GM12878 (cell line): Measurements from ENCODE around the gene THAP2. TPM values are rescaled to one million over a fixed set of nuclear protein-coding genes. Genes with fewer than 3 reads are reported as not detected.

Source experiments
- CBFB ChIP-seq: IDR thresholded peaks from 2 replicates; pipeline ENCODE4 v1.6.1; 2016; ENCODE audit warnings: antibody characterized with exemption, low read depth
- FOXK2 ChIP-seq: fragments of 450-650 bp; IDR thresholded peaks from 2 replicates; pipeline ENCODE4 v1.6.1; 2017; ENCODE audit warnings: mild to moderate bottlenecking, moderate library complexity
- POLR2A ChIP-seq: IDR thresholded peaks from 2 replicates; pipeline ENCODE4 v1.6.1; 2011; ENCODE audit warnings: low read depth, mild to moderate bottlenecking, low read length
- POLR2AphosphoS5 ChIP-seq: IDR thresholded peaks from 2 replicates; pipeline ENCODE4 v1.6.1; 2011; ENCODE audit warnings: mild to moderate bottlenecking, low read length, inconsistent platforms
- RFX5 ChIP-seq: IDR thresholded peaks from 2 replicates; pipeline ENCODE4 v1.6.1; 2011; ENCODE audit warnings: low read depth, low read length, improper control_type of control experiment
- SMARCA5 ChIP-seq: fragments of 450-650 bp; IDR thresholded peaks from 2 replicates; pipeline ENCODE4 v1.6.1; 2017; ENCODE audit warnings: mild to moderate bottlenecking
- SPI1 ChIP-seq: IDR thresholded peaks from 2 replicates; pipeline ENCODE4 v1.6.1; 2011; ENCODE audit warnings: low read depth, mild to moderate bottlenecking, low read length, moderate library complexity, borderline replicate concordance; ENCODE audit not compliant: insufficient read depth
- SUZ12 ChIP-seq: fragments of 200-600 bp; sonication (generic); IDR thresholded peaks from one replicate; pipeline ENCODE4 v1.6.1; 2018; ENCODE audit warnings: antibody characterized with exemption, mild to moderate bottlenecking; ENCODE audit not compliant: unreplicated experiment
- TCF3 ChIP-seq: IDR thresholded peaks from 2 replicates; pipeline ENCODE4 v1.6.1; 2012; ENCODE audit warnings: low read depth, mild to moderate bottlenecking, low read length, borderline replicate concordance; ENCODE audit not compliant: insufficient read depth
- WRNIP1 ChIP-seq: IDR thresholded peaks from 2 replicates; pipeline ENCODE4 v1.6.1; 2011; ENCODE audit warnings: low read depth, low read length, improper control_type of control experiment, borderline replicate concordance
- ZNF24 ChIP-seq: fragments of 450-650 bp; IDR thresholded peaks from 2 replicates; pipeline ENCODE4 v1.6.1; 2017; ENCODE audit warnings: antibody characterized with exemption, mild to moderate bottlenecking
- ZNF274 ChIP-seq: IDR thresholded peaks from one replicate; pipeline ENCODE4 v1.8.0; 2011; ENCODE audit not compliant: insufficient read length, insufficient read depth
- ZZZ3 ChIP-seq: IDR thresholded peaks from 2 replicates; pipeline ENCODE4 v1.6.1; 2011; ENCODE audit warnings: low read depth; ENCODE audit not compliant: control insufficient read depth, insufficient read length
- polyA plus RNA-seq, 11 experiments: library from polyadenylated mRNA; depleted of rRNA in 4 of 11; unstranded in 6 of 11; stranded (reverse) in 5 of 11; fragments of >200 nt; fragmentation: Nextera tagmentation in 4 of 11; fragmentation: Illumina TruSeq in 1 of 11; extraction: Ambion mirVana in 4 of 11; extraction: Trizol in 1 of 11; gene quantifications; 1 replicate in 1 of 11; 2 replicates in 10 of 11; pipeline versions ENCODE4 v1.2.1 to v1.2.3, GENCODE V29; 2011 to 2016; ENCODE audit warnings: inconsistent platforms in 2 of 11, missing spikeins in 2 of 11, low read depth in 1 of 11
- total RNA-seq, 4 experiments: library from RNA; depleted of rRNA in 3 of 4; stranded (reverse); fragments of >200 nt in 3 of 4; fragmentation: Illumina TruSeq in 1 of 4; extraction: Trizol in 1 of 4; gene quantifications; 2 replicates each; pipeline versions ENCODE4 v1.2.1 to v1.2.3, GENCODE V29; 2013 to 2021
- TF ChIP-seq, protein P1 (sequence below): IDR thresholded peaks from 2 replicates; pipeline ENCODE4 v1.6.1; 2011; ENCODE audit warnings: mild to moderate bottlenecking, low read depth, low read length, moderate library complexity; ENCODE audit not compliant: insufficient replicate concordance
- TF ChIP-seq, protein P2 (sequence below), 3 experiments: IDR thresholded peaks in 2 of 3; conservative IDR thresholded peaks in 1 of 3; 2 replicates each; pipeline ENCODE4 v1.5.1; 2011; ENCODE audit warnings: low read depth in 3 of 3, low read length in 3 of 3, mild to moderate bottlenecking in 3 of 3, control low read depth in 2 of 3, moderate library complexity in 2 of 3, inconsistent platforms in 1 of 3, mixed read lengths in 1 of 3; ENCODE audit not compliant: control insufficient read depth in 2 of 3, insufficient read depth in 1 of 3; ENCODE audit errors: extremely low read depth in 1 of 3
- TF ChIP-seq, protein P3 (sequence below): fragments of 450-650 bp; IDR thresholded peaks from 2 replicates; pipeline ENCODE4 v1.6.1; 2016; ENCODE audit warnings: mild to moderate bottlenecking, moderate library complexity, borderline replicate concordance
- TF ChIP-seq, protein P4 (sequence below): IDR thresholded peaks from 2 replicates; pipeline ENCODE4 v1.6.1; 2012; ENCODE audit warnings: low read depth, low read length, improper control_type of control experiment
- TF ChIP-seq, protein P5 (sequence below): IDR thresholded peaks from 2 replicates; pipeline ENCODE4 v1.6.1; 2011; ENCODE audit warnings: low read depth, low read length, improper control_type of control experiment, borderline replicate concordance

THAP2 gene
- total and polyA plus RNA-seq, 10 of the 15 experiments (the other 5 are each of a cell fraction or from before 2014, with no cell fraction given), result 4.1 to 18.0 (median 7.3) TPM

DNA sequence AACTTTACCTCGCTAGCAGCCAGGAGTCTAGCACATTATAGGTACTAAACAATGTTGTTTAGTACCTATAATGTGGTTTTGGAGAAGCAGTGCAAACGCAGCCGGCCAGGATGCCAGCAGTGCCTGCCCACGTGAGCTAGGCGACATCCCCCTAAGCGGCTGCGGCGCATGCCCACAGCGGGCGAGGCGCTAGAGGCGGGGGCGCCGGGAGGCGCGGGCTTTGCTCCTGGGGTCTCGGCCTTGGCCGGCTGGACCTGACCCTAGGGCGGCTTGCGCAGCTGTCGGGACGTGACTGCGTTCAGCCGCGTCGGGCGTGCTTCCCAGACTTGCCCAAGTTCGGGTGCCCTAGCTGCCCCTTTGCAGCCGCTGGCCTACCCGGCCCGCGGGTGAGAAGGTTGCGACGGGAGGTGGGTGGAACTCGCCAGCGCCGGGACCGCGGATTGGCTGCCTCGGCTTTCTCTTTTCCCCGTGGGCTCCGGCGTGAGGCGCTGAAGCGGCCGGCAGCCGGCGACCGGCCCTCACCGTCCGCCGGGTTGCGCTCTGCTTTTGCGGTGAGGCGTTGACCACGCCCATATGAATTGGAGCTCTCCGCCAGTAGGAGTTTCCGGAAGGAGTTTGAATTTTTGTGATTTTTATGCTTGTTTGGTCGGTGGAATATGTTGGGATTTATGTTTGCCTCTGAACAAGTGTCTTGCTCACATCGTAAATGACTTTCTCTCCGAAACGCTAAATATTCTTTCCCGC is 22.0 kb downstream of the THAP2 start, which contains the start of gene TMEM19 (continued):
- no peak for TF ChIP-seq ZNF24
- peak; percentile 65 for TF ChIP-seq POLR2AphosphoS5
- peak; percentile 74 for TF ChIP-seq CBFB
- no peak for TF ChIP-seq WRNIP1
- no peak for TF ChIP-seq SMARCA5
- TF ChIP-seq, protein P1, sequence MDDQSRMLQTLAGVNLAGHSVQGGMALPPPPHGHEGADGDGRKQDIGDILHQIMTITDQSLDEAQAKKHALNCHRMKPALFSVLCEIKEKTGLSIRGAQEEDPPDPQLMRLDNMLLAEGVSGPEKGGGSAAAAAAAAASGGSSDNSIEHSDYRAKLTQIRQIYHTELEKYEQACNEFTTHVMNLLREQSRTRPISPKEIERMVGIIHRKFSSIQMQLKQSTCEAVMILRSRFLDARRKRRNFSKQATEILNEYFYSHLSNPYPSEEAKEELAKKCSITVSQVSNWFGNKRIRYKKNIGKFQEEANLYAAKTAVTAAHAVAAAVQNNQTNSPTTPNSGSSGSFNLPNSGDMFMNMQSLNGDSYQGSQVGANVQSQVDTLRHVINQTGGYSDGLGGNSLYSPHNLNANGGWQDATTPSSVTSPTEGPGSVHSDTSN, result peak; percentile 48
- no peak for TF ChIP-seq SPI1
- TF ChIP-seq FOXK2, result no peak
- TF ChIP-seq, protein P2, sequence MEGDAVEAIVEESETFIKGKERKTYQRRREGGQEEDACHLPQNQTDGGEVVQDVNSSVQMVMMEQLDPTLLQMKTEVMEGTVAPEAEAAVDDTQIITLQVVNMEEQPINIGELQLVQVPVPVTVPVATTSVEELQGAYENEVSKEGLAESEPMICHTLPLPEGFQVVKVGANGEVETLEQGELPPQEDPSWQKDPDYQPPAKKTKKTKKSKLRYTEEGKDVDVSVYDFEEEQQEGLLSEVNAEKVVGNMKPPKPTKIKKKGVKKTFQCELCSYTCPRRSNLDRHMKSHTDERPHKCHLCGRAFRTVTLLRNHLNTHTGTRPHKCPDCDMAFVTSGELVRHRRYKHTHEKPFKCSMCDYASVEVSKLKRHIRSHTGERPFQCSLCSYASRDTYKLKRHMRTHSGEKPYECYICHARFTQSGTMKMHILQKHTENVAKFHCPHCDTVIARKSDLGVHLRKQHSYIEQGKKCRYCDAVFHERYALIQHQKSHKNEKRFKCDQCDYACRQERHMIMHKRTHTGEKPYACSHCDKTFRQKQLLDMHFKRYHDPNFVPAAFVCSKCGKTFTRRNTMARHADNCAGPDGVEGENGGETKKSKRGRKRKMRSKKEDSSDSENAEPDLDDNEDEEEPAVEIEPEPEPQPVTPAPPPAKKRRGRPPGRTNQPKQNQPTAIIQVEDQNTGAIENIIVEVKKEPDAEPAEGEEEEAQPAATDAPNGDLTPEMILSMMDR (IDR thresholded peaks at IDR 0.05 in 2 of 3, conservative IDR thresholded peaks at IDR 0.05 in 1 of 3; ENCODE audit: control insufficient read depth in 2 of 3, extremely low read depth in 1 of 3, insufficient read depth in 1 of 3, low read depth in 3 of 3, low read length in 3 of 3), result peak; percentile 25 to 60 (median 33); a peak in 4 of 6 replicates
- TF ChIP-seq ZZZ3, result no peak
- TF ChIP-seq, protein P3, sequence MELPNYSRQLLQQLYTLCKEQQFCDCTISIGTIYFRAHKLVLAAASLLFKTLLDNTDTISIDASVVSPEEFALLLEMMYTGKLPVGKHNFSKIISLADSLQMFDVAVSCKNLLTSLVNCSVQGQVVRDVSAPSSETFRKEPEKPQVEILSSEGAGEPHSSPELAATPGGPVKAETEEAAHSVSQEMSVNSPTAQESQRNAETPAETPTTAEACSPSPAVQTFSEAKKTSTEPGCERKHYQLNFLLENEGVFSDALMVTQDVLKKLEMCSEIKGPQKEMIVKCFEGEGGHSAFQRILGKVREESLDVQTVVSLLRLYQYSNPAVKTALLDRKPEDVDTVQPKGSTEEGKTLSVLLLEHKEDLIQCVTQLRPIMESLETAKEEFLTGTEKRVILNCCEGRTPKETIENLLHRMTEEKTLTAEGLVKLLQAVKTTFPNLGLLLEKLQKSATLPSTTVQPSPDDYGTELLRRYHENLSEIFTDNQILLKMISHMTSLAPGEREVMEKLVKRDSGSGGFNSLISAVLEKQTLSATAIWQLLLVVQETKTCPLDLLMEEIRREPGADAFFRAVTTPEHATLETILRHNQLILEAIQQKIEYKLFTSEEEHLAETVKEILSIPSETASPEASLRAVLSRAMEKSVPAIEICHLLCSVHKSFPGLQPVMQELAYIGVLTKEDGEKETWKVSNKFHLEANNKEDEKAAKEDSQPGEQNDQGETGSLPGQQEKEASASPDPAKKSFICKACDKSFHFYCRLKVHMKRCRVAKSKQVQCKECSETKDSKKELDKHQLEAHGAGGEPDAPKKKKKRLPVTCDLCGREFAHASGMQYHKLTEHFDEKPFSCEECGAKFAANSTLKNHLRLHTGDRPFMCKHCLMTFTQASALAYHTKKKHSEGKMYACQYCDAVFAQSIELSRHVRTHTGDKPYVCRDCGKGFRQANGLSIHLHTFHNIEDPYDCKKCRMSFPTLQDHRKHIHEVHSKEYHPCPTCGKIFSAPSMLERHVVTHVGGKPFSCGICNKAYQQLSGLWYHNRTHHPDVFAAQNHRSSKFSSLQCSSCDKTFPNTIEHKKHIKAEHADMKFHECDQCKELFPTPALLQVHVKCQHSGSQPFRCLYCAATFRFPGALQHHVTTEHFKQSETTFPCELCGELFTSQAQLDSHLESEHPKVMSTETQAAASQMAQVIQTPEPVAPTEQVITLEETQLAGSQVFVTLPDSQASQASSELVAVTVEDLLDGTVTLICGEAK, result no peak
- peak; percentile 86 for TF ChIP-seq POLR2A
- TF ChIP-seq, protein P4, sequence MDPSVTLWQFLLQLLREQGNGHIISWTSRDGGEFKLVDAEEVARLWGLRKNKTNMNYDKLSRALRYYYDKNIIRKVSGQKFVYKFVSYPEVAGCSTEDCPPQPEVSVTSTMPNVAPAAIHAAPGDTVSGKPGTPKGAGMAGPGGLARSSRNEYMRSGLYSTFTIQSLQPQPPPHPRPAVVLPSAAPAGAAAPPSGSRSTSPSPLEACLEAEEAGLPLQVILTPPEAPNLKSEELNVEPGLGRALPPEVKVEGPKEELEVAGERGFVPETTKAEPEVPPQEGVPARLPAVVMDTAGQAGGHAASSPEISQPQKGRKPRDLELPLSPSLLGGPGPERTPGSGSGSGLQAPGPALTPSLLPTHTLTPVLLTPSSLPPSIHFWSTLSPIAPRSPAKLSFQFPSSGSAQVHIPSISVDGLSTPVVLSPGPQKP, result 0 out of 2 replicates have a peak, but pooled peaks have one; percentile 32
- TF ChIP-seq, protein P5, sequence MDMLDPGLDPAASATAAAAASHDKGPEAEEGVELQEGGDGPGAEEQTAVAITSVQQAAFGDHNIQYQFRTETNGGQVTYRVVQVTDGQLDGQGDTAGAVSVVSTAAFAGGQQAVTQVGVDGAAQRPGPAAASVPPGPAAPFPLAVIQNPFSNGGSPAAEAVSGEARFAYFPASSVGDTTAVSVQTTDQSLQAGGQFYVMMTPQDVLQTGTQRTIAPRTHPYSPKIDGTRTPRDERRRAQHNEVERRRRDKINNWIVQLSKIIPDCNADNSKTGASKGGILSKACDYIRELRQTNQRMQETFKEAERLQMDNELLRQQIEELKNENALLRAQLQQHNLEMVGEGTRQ, result peak; percentile 66
- TF ChIP-seq RFX5, result no peak
- TF ChIP-seq TCF3, result 0 out of 2 replicates have a peak, but pooled peaks have one; percentile 4
- TF ChIP-seq ZNF274, result no peak
- TF ChIP-seq SUZ12, result no peak
